Activated CD4-positive, alpha-beta T cell treated with anti-CD3 and anti-CD28 coated beads, Interleukin-2, amount 50 U/mL, for 48 hours (primary cell): ENCODE measurements around the gene MED12L.

Experiments
- DNase-seq, 2 experiments: peaks; one replicate each; pipeline ENCODE4 v3.0.0-alpha.2; 2020

Gene MED12L

GRCh38 chr3:151145713-151146070 lies 60.2 kb downstream of the MED12L start:
- DNase-seq = no peak

- DNase-seq = peak; percentile 56 to 62
Measured at GRCh38 chr3:151146071-151146730, 60.7 kb downstream of the MED12L start.

- DNase-seq = no peak
Measured at GRCh38 chr3:151146731-151147091, 61.2 kb downstream of the MED12L start.

GRCh38 chr3:151147299-151147698 lies 61.8 kb downstream of the MED12L start:
- DNase-seq = no peak

- DNase-seq = no peak
Measured at GRCh38 chr3:151152455-151153079, 67.1 kb downstream of the MED12L start.

GRCh38 chr3:151154566-151154965 lies 69.1 kb downstream of the MED12L start:
- DNase-seq = no peak

- no peak for DNase-seq
Measured at GRCh38 chr3:151155409-151156128, 70.1 kb downstream of the MED12L start.

GRCh38 chr3:151156618-151157216 lies 71.3 kb downstream of the MED12L start:
- peak in 1 of 2 experiments; percentile 20 for DNase-seq

GRCh38 chr3:151159806-151160205 lies 74.3 kb downstream of the MED12L start:
- no peak for DNase-seq

- DNase-seq = no peak
Measured at GRCh38 chr3:151165226-151165625, 79.8 kb downstream of the MED12L start.

GRCh38 chr3:151166161-151166560 lies 80.7 kb downstream of the MED12L start:
- no peak for DNase-seq

GRCh38 chr3:151168269-151169094 lies 83.0 kb downstream of the MED12L start:
- peak; percentile 89 to 90 for DNase-seq

GRCh38 chr3:151169262-151169947 lies 83.9 kb downstream of the MED12L start:
- DNase-seq = no peak

GRCh38 chr3:151169948-151170679 lies 84.7 kb downstream of the MED12L start:
- DNase-seq = peak; percentile 63 to 76

- peak; percentile 38 to 55 for DNase-seq
Measured at GRCh38 chr3:151171145-151171757, 85.8 kb downstream of the MED12L start.

- DNase-seq = no peak
Measured at GRCh38 chr3:151174351-151174750, 88.9 kb downstream of the MED12L start.

- no peak for DNase-seq
Measured at GRCh38 chr3:151175952-151176351, 90.5 kb downstream of the MED12L start.

GRCh38 chr3:151178208-151178845 lies 92.9 kb downstream of the MED12L start:
- DNase-seq = no peak

GRCh38 chr3:151182349-151183079 lies 97.0 kb downstream of the MED12L start:
- DNase-seq = no peak

- no peak for DNase-seq
Measured at GRCh38 chr3:151183265-151183671, 97.8 kb downstream of the MED12L start.
